Suppressor macrophage (primary cell): ENCODE results near the gene CAMSAP1.
"Not testable (repeated sequence)": the region's sequence is repeated elsewhere in the genome, so short reads cannot be mapped to it uniquely, and the experiment has no call there.

ENCODE experiments used
- DNase-seq, 4 experiments: peaks; one replicate each; pipeline ENCODE4 v3.0.0-alpha.2; 2020 to 2022
- total RNA-seq, 17 experiments: gene quantifications; one replicate each; lab custom pipeline; 2026; ENCODE audit warnings: mixed read lengths in 6 of 17, inconsistent platforms in 3 of 17; lab: John Stamatoyannopoulos, UW

The CAMSAP1 gene
- total RNA-seq = 15.3 to 155 (median 106) reads per million in 17 experiments

DNA sequence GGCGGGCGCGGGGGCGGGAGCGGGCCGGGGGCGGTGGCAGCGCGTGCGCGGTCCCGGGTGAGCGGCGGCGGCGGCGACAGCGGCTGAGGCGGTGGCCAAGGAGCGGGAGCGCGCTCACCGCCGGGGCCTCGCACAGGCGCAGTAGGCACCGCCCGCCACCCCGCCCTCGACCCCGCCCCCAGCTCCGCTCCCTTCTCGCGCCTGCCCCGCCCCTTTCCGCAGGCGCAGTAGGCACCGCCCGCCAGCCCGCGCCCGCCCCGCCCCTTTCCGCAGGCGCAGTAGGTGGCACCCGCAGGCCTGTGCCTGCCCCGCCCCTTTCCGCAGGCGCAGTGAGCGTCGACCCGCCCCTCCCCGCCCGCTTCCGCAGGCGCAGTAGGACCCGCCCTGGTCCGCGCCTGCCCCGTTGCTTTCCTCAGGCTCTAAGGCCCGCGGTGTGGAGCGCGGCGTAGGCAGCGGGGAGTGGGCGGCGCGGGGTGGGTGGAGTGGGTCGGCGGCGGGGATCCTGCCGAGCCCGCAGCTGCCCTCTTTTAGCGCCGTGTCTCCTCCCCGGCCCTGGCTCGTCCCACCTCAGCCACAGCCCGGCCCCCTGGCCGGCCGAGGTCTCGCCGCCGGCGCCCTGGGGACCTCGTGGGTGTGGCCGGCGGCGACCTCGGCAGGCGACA lies at the start of gene CAMSAP1:
Gene CAMSAP1, minus strand, starts transcription at position 116 of the 662 bp plus-strand sequence. CDS start 387 bp downstream, outside the sequence.
- DNase-seq = peak; percentile 96 to 99 (median 98)

DNA sequence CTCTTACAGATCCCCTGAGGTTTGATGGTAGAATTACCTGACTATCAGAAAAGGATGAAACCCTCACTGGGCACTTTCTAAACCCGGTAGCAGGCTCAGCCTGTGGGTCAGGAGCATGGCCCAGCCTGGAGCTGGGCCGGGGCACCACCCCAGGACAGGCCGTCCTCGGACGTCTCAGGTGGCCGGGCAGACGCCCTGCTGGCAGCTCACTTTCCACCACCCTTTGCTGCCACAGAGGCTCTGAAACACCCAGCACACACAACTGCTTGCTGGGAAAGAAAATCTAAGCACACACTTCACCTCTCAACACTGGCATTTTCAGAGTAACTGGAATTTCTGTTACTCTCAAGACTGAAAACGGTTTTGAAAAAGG lies 49.4 kb upstream of the CAMSAP1 start:
- no peak for DNase-seq

- no peak for DNase-seq
Measured at GRCh38 chr9:135955934-135956801, 48.8 kb upstream of the CAMSAP1 start.

DNA sequence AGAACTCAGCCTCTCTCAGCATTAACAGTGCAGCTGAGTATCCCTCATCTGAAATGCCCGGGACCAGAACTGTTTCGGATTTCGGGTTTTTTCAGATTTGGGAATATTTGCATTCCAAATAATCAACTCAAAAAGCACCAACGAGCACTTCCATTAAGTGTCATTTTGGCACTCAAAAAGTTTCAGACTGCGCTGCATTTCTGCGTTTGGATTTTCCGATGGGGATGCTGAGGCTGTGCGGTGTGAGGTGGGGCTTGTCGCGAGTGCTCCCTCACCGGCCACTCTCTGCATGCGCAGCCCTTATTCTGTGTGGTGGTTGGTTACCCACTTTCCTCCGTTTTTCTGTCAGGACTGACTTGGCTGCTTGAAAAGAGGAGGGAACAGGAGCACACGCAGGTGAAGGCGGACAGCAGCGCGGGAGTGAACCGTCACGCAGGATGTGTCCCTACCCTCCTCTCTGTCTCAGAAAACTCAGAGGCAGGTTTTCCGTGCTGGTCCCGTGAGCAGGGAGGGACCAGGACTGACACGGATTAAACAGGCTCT lies 45.4 kb upstream of the CAMSAP1 start:
- DNase-seq = no peak

DNA sequence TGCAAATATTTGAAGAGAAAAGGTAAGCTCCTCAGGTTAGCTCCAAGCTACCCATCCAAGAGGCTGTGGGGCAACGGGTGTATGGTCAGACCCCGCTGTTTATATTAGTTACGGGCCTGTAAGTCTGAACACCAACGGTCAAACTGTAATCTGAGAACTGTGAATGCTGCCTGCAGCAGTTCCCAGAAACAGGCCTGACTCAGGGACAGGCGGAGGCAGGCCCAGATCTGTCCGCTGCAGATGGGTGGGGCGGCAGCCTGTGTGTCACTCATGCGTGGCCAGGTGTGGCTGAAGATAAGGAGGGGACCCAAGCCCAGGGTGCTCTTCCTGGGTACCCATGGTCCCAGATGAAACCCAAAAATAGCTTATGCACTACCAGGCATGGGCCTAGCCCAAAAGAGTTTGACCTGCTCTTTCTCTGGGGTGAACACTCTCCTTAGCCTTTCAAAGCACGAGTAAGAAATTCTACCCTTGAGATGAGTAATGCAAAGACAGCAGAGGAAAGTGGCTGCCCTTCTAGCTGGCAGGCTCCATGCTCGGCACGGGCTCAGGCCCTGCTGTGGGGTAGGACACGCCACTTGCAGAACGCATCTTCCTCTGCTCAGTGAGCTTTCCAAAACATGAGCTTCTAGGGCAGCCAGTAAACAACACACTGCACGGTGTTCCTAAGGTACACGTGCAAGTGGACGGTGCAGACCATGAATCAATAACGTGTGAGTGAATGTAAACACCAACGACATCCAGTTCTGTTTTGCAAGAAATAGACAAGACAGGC lies 44.7 kb upstream of the CAMSAP1 start:
- DNase-seq = no peak

- DNase-seq = not testable (repeated sequence)
Measured at GRCh38 chr9:135951310-135951709, 44.0 kb upstream of the CAMSAP1 start.

DNA sequence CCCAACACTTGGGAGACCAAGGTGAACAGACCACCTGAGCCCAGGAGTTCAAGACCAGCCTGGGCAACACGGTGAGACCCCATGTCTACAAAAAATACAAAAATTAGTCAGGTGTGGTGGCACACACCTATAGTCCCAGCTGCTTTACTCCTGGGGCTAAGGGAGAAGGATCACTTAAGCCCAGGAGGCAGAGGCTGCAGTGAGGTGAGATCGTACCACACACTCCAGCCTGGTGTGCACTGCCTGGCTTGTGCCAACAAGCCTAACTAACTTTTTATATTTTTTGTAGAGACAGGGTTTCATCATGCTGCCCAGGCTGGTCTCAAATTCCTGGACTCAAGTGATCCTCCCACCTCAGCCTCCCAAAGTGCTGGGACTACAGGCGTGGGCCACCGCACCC lies 43.5 kb upstream of the CAMSAP1 start:
- not testable (repeated sequence) for DNase-seq

DNA sequence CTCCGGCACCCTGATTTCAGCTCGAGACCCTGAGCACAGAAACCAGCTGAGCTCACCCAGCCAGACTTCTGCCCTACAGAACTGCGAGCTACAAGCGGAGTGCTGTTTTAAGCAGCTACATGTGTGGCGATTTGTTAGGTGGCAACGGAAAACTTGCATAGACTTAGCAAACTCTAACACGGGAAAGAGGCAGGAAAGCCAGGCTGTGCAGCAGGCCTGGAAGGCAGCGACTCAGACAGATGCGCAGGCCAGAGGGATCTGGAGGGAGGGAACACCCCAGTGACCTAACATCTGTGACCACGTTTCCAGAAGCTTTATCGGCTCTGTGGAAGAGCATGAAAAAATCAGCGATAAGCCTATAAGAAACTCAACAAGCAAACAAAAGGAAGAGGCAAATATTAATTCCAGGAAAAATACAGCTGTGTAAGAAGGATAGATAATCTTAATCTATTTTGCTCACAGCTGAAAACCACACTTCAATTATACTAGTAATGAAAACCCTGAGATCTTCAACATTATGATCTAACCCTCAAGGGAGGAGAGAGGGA lies 42.9 kb upstream of the CAMSAP1 start:
- no peak for DNase-seq

DNA sequence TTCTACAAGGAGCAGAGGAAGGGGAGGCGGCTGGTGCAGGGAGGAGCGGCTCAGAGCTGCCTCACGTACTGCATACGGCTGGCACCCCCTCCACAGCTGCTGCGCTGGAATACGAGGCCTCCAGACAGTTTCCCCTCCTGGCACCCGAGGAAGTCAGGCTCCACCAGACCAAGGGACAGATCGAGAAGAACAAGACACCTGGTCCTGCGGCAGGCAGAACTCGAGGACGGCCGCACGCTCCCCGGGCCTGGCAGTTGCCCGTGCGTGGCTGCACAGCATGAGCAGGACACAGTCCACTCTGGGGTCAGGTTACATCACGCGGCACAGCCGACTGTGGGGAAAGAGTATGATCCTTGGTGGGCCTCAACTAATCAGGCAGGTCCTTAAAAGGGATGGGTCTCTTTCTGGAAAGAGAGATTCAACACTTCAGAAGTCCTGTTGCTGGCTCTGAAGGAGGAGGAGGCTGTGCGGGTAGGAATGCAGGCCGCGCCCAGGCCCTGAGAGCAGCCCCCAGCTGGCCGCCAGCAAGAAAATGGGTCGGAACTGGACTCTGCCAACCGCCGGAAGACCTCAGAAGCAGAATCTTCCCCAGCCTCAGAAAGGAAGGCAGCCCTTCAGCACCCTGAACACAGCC lies 42.3 kb upstream of the CAMSAP1 start:
- no peak for DNase-seq

DNA sequence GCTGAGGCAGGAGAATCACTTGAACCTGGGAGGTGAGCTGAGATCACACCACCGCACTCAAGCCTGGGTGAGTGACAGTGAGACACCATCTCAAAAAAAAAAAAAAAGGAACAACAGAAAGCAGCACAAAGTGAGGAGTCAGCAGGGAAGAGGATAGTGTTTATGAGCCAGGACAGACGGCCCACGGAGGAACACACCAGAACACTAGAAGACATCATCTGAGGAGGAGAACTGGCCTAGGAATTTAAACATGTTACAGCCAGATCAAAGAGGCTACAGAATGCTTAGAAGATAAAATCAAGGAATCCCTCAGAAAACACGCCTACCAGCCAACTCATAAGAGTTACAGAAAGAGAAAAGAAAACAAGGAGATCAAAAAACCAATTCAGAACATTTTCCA lies 41.6 kb upstream of the CAMSAP1 start:
- DNase-seq = peak in 3 of 4 experiments; percentile 56 to 65 (median 57)

GRCh38 chr9:135948446-135948845 lies 41.1 kb upstream of the CAMSAP1 start:
- no peak for DNase-seq

DNA sequence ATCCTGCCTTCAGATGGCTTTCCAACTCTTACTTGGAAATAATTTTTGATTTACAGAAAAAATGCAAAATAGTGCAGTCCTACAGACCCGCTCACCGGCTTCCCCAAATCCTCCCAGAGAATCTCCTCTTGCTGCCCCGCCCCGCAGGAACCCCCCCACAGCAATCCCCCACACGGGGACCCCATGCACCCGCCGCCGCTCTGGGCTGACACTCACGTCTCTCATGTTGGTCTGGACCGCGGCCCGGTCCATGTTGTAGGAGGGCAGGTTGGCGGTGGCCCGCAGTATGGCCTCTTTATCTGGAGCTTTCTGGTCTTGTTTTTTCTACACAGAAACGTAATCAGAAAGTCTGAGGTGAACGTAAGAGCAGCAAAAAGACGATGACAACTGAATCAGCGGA lies 40.2 kb upstream of the CAMSAP1 start:
- DNase-seq = no peak

DNA sequence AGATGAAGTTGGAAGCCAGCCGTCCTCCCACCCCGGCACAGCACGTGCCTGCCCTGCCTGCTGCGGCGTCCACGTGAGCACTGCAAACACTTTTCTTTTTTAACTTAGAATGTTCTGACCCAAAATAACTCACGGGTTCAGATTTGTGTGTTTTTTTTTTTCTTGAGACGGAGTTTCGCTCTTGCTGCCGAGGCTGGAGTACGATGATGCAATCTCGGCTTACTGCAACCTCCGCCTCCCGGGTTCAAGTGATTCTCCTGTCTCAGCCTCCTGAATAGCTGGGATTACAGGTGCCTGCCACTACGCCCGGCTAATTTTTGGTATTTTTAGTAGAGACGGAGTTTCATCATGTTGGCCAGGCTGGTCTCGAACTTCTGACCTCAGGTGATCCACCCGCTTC lies 39.8 kb upstream of the CAMSAP1 start:
- DNase-seq = not testable (repeated sequence)

GRCh38 chr9:135946392-135946994 lies 39.1 kb upstream of the CAMSAP1 start:
- DNase-seq = no peak

GRCh38 chr9:135945969-135946368 lies 38.6 kb upstream of the CAMSAP1 start:
- DNase-seq = no peak

- DNase-seq = no peak
Measured at GRCh38 chr9:135944444-135945252, 37.3 kb upstream of the CAMSAP1 start.

DNA sequence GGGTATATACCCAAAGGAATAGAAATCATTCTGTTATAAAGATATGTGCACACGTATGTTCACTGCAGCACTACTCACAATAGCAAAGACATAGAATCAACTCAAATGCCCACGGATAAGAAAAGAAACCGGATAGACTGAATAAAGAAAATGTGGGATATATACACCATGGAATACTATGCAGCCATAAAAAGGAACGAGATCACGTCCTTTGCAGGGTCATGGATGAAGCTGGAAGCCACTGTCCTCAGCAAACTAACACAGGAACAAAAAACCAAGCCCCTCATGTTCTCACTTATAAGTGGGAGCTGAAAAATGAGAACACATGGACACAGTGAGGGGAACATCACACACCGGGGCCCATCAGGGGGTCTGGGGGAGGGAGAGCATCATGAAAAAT lies 36.3 kb upstream of the CAMSAP1 start:
- not testable (repeated sequence) for DNase-seq

DNA sequence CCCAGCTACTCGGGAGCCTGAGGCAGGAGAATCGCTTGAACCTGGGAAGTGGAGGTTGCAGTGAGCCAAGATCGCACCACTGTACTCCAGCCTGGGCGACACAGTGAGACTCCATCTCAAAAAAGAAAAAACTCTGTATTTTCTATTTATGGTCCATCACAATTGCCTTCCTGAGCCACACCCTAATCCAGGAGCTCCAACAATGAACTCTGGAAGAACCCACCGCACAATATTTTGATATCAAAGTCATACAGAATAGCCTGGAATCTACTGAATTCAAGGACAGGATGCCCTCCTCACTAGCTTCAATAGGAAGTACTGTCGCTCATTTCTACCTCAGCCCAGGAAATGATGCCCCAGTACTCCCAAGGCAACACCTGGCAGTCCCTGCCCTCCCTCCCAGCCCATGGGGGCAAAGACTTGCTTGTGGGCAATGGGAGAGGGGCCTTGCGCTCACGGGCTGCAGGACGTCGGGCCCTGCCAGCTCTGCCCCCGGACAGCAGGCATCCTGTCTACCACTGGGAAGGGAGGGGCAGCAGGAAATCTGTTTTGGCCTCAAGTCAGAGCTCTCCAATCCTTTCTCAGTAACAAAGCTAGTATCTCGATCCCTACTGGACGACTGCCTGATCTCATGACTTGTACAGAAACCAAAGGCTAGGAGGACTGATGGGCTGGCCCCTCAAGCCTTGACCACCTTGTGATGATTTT lies 34.1 kb upstream of the CAMSAP1 start:
- no peak for DNase-seq

- no peak for DNase-seq
Measured at GRCh38 chr9:135939351-135940265, 32.3 kb upstream of the CAMSAP1 start.
